PC-9 (cell line): ENCODE measurements around the gene WNT8A. TPM values are rescaled to one million over a fixed set of nuclear protein-coding genes. Genes with fewer than 3 reads are reported as not detected.

Experiments used
- BruUV-seq: library from RNA; stranded (reverse); fragments of 400-500 nt; replicated peaks from 2 replicates; lab custom pipeline; 2021; lab: Mats Ljungman, UMichigan
- CTCF ChIA-PET: fragments of 300-600 bp; sonication (Branson Sonifier 250); formaldehyde crosslinking; loops from one replicate; lab custom pipeline; 2022; ENCODE audit warnings: antibody characterized with exemption; lab: Charles Lee
- POLR2A ChIA-PET: fragments of 300-600 bp; sonication (Branson Sonifier 250); formaldehyde crosslinking; loops from one replicate; lab custom pipeline; 2022; ENCODE audit warnings: antibody characterized with exemption; ENCODE audit not compliant: unreplicated experiment; lab: Charles Lee
- DNase-seq, 2 experiments: peaks; one replicate each; pipeline versions ENCODE4 v3.0.0 to v3.0.0-alpha.2; 2015 to 2022; ENCODE audit warnings: mixed read lengths in 1 of 2
- H2AFZ ChIP-seq: fragments of 200-600 bp; sonication (generic); 2 replicates; pipeline ENCODE4 v1.8.1; 2017; ENCODE audit warnings: antibody characterized with exemption
- H3F3A ChIP-seq: fragments of 200-600 bp; sonication (generic); 2 replicates; pipeline ENCODE4 v1.8.1; 2017; ENCODE audit warnings: antibody characterized with exemption, mild to moderate bottlenecking, low read depth; ENCODE audit not compliant: insufficient read depth
- H3K27ac ChIP-seq: fragments of 200-600 bp; sonication (generic); 2 replicates; pipeline ENCODE4 v1.6.1; 2016; ENCODE audit warnings: mixed run types
- H3K27me3 ChIP-seq: fragments of 200-600 bp; sonication (generic); 2 replicates; pipeline ENCODE4 v1.6.1; 2016; ENCODE audit warnings: low read depth, mixed run types; ENCODE audit not compliant: insufficient read depth
- H3K36me3 ChIP-seq: fragments of 200-600 bp; sonication (generic); 2 replicates; pipeline ENCODE4 v1.6.1; 2016; ENCODE audit warnings: low read depth, mixed run types
- H3K4me1 ChIP-seq: fragments of 200-600 bp; sonication (generic); replicated peaks from 2 replicates; pipeline ENCODE4 v1.6.1; 2016; ENCODE audit warnings: mixed run types; ENCODE audit not compliant: insufficient read depth
- H3K4me2 ChIP-seq: fragments of 200-600 bp; sonication (generic); 2 replicates; pipeline ENCODE4 v1.6.1; 2017; ENCODE audit warnings: mixed run types
- H3K4me3 ChIP-seq: fragments of 200-600 bp; sonication (generic); 2 replicates; pipeline ENCODE4 v1.6.1; 2016; ENCODE audit warnings: mixed run types
- H3K79me2 ChIP-seq: fragments of 200-600 bp; sonication (generic); 2 replicates; pipeline ENCODE4 v1.6.1; 2017; ENCODE audit warnings: low read depth, mixed run types
- H3K9me2 ChIP-seq: fragments of 200-600 bp; sonication (generic); 2 replicates; pipeline ENCODE4 v1.8.1; 2017; ENCODE audit warnings: mild to moderate bottlenecking; ENCODE audit not compliant: insufficient read depth
- H3K9me3 ChIP-seq: fragments of 200-600 bp; sonication (generic); 2 replicates; pipeline ENCODE4 v1.8.1; 2016; ENCODE audit warnings: low read depth; ENCODE audit not compliant: insufficient read depth
- H4K20me1 ChIP-seq: fragments of 200-600 bp; sonication (generic); 2 replicates; pipeline ENCODE4 v1.8.1; 2017; ENCODE audit not compliant: insufficient read depth
- EZH2 ChIP-seq: fragments of 200-600 bp; sonication (generic); IDR thresholded peaks from 2 replicates; pipeline ENCODE4 v1.8.0; 2017; ENCODE audit warnings: antibody characterized with exemption, low read depth
- intact Hi-C: fragments of 100-400 bp; cut with micrococcal nuclease; formaldehyde crosslinking; loops from one replicate; pipeline ENCODE4 v1.10.0; 2022; ENCODE audit not compliant: unreplicated experiment
- total RNA-seq: library from RNA; stranded (reverse); gene quantifications from 2 replicates; pipeline ENCODE4 v1.2.3, GENCODE V29; 2021
- TF ChIP-seq, protein P1 (sequence below): fragments of 200-600 bp; sonication (generic); conservative IDR thresholded peaks from 2 replicates; pipeline ENCODE4 v1.6.1; 2017; ENCODE audit warnings: mixed run types, antibody characterized with exemption, mild to moderate bottlenecking, moderate library complexity

Gene WNT8A
- total RNA-seq, 1 experiment from 2014 or later: not detected

DNA sequence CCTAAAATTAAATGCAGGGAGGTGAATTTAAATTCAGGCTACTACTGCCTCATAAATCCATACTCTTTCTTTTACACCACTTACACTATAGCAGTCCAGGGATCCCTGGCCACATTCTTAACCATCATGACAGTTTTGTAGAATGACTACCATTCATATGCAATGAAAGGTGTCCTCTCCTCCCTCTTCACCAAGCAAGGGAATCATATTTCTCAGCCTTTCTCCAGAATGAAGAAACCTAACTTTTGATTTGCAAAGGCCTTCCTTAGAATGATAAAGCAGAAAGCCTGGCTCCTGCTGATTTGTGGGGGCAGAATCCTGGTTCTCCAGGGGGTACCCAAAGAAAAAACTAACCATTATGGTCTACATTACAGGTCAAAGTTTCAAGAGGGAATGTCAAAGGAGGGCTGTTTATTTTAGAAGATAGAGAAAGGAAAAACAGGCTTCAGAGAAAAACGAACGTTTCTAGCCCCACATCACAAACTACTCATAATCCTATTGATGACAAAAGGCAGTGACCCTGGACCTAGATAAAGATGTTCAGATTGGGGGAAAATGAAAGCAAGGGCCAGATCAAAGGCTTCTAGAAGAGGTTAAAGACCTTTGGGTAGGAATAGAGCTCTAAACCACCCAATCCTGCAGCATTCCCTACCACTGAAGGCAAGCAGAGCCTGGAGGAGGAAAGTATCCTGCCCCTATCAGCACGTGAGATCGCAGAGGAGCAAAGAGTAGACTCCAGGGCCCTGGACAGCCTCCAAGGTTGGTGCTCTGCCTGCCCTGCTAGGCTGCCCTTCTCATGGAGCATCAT lies 11.5 kb downstream of the WNT8A start:
- ChIA-PET POLR2A (no interaction called here), CTCF (no interaction called here)
- intact Hi-C loops: no loop called here
- TF ChIP-seq EZH2: no peak
- TF ChIP-seq, protein P1, sequence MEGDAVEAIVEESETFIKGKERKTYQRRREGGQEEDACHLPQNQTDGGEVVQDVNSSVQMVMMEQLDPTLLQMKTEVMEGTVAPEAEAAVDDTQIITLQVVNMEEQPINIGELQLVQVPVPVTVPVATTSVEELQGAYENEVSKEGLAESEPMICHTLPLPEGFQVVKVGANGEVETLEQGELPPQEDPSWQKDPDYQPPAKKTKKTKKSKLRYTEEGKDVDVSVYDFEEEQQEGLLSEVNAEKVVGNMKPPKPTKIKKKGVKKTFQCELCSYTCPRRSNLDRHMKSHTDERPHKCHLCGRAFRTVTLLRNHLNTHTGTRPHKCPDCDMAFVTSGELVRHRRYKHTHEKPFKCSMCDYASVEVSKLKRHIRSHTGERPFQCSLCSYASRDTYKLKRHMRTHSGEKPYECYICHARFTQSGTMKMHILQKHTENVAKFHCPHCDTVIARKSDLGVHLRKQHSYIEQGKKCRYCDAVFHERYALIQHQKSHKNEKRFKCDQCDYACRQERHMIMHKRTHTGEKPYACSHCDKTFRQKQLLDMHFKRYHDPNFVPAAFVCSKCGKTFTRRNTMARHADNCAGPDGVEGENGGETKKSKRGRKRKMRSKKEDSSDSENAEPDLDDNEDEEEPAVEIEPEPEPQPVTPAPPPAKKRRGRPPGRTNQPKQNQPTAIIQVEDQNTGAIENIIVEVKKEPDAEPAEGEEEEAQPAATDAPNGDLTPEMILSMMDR: no peak
- H3K79me2 ChIP-seq: no peaks in the 10 kb centered on the region
- no peaks in the 10 kb centered on the region for H4K20me1 ChIP-seq
- no peaks in the 10 kb centered on the region for H3K9me3 ChIP-seq
- no peak overlapping the region for H3K4me2 ChIP-seq
- no peaks in the 10 kb centered on the region for H3K4me1 ChIP-seq
- H3K9me2 ChIP-seq: no peaks in the 10 kb centered on the region
- DNase-seq: no peak
- no peak overlapping the region for H3K4me3 ChIP-seq
- BruUV-seq: no TSS peak
- H3K27ac ChIP-seq: no peak overlapping the region
- H3F3A ChIP-seq: no peaks in the 10 kb centered on the region
- no peak overlapping the region for H2AFZ ChIP-seq
- H3K27me3 ChIP-seq: no peaks in the 10 kb centered on the region
- no peaks in the 10 kb centered on the region for H3K36me3 ChIP-seq

DNA sequence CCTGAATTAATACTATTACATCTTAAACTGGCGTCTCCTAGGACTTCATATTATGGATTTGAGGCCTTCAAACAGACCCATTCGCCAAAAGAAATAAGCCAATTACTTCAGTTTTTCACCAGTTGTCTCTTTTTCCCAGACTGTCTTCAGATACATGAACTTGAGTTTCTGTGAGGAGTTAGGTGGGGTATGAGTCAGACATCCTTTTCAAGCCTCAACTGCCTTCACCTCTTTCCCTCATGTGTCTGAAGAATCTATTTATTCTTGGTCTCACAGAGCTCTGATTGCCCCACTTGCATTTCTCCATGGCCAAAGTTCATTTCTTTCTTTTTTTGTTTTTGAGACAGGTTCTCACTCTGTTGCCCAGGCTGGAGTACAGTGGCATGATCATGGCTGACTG lies 12.5 kb downstream of the WNT8A start:
- intact Hi-C loops: no loop called here
- no peaks in the 10 kb centered on the region for H3K4me1 ChIP-seq
- no peaks in the 10 kb centered on the region for H4K20me1 ChIP-seq
- no peak for DNase-seq
- ChIA-PET CTCF (no interaction called here), POLR2A (no interaction called here)
- no peak overlapping the region for H3K4me3 ChIP-seq
- BruUV-seq: no TSS peak
- no peaks in the 10 kb centered on the region for H3K9me3 ChIP-seq
- no peaks in the 10 kb centered on the region for H3K79me2 ChIP-seq
- H2AFZ ChIP-seq: no peak overlapping the region
- H3F3A ChIP-seq: no peaks in the 10 kb centered on the region
- H3K4me2 ChIP-seq: no peak overlapping the region
- H3K9me2 ChIP-seq: no peaks in the 10 kb centered on the region
- no peak overlapping the region for H3K27ac ChIP-seq
- TF ChIP-seq EZH2: no peak
- H3K36me3 ChIP-seq: no peaks in the 10 kb centered on the region
- no peaks in the 10 kb centered on the region for H3K27me3 ChIP-seq

DNA sequence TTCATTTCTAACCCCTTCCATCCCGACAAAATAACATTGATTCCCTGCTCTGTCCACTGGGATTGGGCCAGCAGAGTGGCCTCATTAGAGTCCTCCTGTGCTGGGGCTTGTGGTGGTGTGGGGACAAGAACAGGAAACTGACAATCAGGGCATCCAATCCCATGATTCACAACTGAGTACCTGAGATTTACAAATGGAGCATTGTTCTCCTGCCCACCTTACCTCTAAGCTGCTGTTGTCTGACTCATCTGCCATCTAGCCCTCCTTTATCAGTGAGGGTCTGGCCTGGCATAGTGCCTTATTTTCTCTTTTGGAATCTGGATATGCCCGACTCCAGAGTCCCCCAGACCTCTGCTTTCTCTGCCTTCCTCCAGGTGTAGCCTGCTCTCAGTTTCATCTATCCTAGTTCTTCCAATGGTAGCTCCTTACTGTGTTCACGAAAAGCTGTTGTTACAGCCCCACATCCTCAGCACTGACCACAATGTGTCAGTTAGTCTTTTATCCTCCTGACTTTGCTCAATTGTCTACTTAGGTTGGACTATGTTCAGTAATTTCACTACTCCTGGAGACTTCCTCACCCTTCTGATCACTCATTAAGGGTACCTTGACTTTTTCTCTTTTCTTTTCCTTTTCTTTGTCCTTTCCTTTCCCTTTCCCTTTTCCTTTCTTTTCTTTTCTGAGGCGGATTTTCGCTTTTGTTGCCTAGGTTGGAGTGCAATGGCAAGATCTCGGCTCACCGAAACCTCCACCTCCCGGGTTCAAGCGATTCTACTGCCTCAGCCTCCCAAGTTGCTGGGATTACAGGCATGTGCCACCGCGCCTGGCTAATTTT lies 13.4 kb downstream of the WNT8A start:
- H3F3A ChIP-seq: no peaks in the 10 kb centered on the region
- no peaks in the 10 kb centered on the region for H3K27me3 ChIP-seq
- DNase-seq: no peak
- H3K79me2 ChIP-seq: no peaks in the 10 kb centered on the region
- no peaks in the 10 kb centered on the region for H3K9me2 ChIP-seq
- H3K4me3 ChIP-seq: no peak overlapping the region
- no peaks in the 10 kb centered on the region for H4K20me1 ChIP-seq
- intact Hi-C loops: no loop called here
- no peak overlapping the region for H3K27ac ChIP-seq
- H2AFZ ChIP-seq: no peak overlapping the region
- ChIA-PET POLR2A (no interaction called here), CTCF (no interaction called here)
- no peak for TF ChIP-seq EZH2
- TF ChIP-seq, protein P1: no peak
- BruUV-seq: no TSS peak
- H3K4me1 ChIP-seq: no peaks in the 10 kb centered on the region
- H3K4me2 ChIP-seq: no peak overlapping the region
- H3K36me3 ChIP-seq: no peaks in the 10 kb centered on the region
- no peaks in the 10 kb centered on the region for H3K9me3 ChIP-seq
